Measurements from ENCODE around the gene TIMM21.
A peak's percentile ranks its signal among the peaks of the same experiment; 100 is the strongest.

The TIMM21 gene

DNA sequence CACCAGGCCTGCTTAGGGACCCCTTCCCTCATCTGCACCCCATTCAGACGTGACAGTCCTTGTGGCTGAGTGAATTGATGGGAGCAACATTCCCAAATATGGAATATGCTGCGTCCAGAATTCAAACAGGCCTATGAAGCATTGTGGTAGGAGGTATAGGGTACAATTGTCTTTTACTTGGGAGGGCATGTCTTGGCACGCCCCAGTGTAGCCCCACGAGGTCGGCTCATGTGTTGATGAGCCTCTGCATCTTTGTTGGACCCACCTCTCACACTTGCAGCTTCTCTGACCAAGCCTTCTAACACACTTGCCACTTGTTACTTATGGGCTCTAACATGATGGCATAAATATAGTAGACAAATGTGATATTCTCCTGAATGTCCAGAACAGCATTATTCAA, 1.6 kb downstream of the TIMM21 start:
- DNase-seq = no peak
- Histone ChIP-seq H3K9ac (ENCODE audit: low read depth, low read length) (peak overlapping the region; percentile 81), H3K9me3 (ENCODE audit: insufficient read depth, low read length, severe bottlenecking) (no peaks in the 10 kb centered on the region), H3K79me2 (ENCODE audit: insufficient read depth, low read length) (peaks cover 63% of the 10 kb centered on the region), H3K4me3 (ENCODE audit: low read depth in 1 of 2, low read length in 2 of 2) (peak overlapping the region in 1 of 2 experiments; percentile 77; a peak in 3 of 4 replicates), H4K20me1 (ENCODE audit: insufficient read depth, low read length) (peaks cover 42% of the 10 kb centered on the region), H2AFZ (ENCODE audit: low read depth, low read length) (no peak overlapping the region), H3K27ac (ENCODE audit: low read length) (peak overlapping the region; percentile 27; the same call in 1 of the 2 replicates), H3K4me1 (ENCODE audit: insufficient read depth, low read length) (peaks cover 48% of the 10 kb centered on the region), H3K4me2 (ENCODE audit: insufficient read depth, low read length) (peak overlapping the region; percentile 84), H3K27me3 (ENCODE audit: insufficient read depth, low read length, poor library complexity) (no peaks in the 10 kb centered on the region), H3K36me3 (ENCODE audit: insufficient read depth, low read length) (peaks cover 43% of the 10 kb centered on the region)
- TF ChIP-seq, protein P1, sequence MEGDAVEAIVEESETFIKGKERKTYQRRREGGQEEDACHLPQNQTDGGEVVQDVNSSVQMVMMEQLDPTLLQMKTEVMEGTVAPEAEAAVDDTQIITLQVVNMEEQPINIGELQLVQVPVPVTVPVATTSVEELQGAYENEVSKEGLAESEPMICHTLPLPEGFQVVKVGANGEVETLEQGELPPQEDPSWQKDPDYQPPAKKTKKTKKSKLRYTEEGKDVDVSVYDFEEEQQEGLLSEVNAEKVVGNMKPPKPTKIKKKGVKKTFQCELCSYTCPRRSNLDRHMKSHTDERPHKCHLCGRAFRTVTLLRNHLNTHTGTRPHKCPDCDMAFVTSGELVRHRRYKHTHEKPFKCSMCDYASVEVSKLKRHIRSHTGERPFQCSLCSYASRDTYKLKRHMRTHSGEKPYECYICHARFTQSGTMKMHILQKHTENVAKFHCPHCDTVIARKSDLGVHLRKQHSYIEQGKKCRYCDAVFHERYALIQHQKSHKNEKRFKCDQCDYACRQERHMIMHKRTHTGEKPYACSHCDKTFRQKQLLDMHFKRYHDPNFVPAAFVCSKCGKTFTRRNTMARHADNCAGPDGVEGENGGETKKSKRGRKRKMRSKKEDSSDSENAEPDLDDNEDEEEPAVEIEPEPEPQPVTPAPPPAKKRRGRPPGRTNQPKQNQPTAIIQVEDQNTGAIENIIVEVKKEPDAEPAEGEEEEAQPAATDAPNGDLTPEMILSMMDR (IDR thresholded peaks at IDR 0.05; ENCODE audit: borderline replicate concordance, extremely low read depth, low read length, poor library complexity, severe bottlenecking) = no peak
- no peak for TF ChIP-seq EZH2 (IDR thresholded peaks at IDR 0.05; ENCODE audit: borderline replicate concordance, low read depth, low read length, severe bottlenecking)
- no peak for ATAC-seq (ENCODE audit: insufficient read depth, low read depth)

DNA sequence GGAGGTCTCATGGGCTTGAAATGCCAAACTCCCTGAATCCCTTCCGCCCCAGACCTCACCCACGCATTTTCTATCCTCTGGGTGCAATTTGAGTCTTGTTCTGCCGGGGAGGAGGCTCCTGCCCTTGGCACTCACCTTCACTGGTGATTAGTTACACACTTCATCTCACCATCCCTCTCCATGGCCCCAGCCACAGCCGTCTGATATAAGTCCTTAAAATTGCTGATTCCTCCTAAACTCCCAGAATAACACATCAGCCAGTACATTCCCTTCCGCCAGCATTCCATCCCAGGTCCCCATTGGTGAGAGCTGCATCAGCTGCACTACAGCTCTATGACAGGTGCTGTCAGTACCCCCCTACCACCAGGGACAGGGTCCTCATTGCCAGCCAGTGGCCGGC, 3.9 kb downstream of the TIMM21 start:
- no peaks in the 10 kb centered on the region for H3K9me3 ChIP-seq (ENCODE audit: insufficient read depth, low read length, severe bottlenecking)
- peaks cover 69% of the 10 kb centered on the region for H3K79me2 ChIP-seq (ENCODE audit: insufficient read depth, low read length)
- H4K20me1 ChIP-seq (ENCODE audit: insufficient read depth, low read length) = peaks cover 42% of the 10 kb centered on the region
- H3K36me3 ChIP-seq (ENCODE audit: insufficient read depth, low read length) = peaks cover 66% of the 10 kb centered on the region
- H3K4me2 ChIP-seq (ENCODE audit: insufficient read depth, low read length) = peak overlapping the region; percentile 84; the same call in 1 of the 2 replicates
- no peak overlapping the region for H2AFZ ChIP-seq (ENCODE audit: low read depth, low read length)
- peaks cover 42% of the 10 kb centered on the region for H3K4me1 ChIP-seq (ENCODE audit: insufficient read depth, low read length)
- no peaks in the 10 kb centered on the region for H3K27me3 ChIP-seq (ENCODE audit: insufficient read depth, low read length, poor library complexity)
- H3K4me3 ChIP-seq (ENCODE audit: low read depth in 1 of 2, low read length in 2 of 2) = no peak overlapping the region
- H3K9ac ChIP-seq (ENCODE audit: low read depth, low read length) = no peak overlapping the region
- no peak for DNase-seq
- H3K27ac ChIP-seq (ENCODE audit: low read length) = no peak overlapping the region
- TF ChIP-seq, protein P1 (IDR thresholded peaks at IDR 0.05; ENCODE audit: borderline replicate concordance, extremely low read depth, low read length, poor library complexity, severe bottlenecking) = no peak
- no peak for TF ChIP-seq EZH2 (IDR thresholded peaks at IDR 0.05; ENCODE audit: borderline replicate concordance, low read depth, low read length, severe bottlenecking)
- ATAC-seq (ENCODE audit: insufficient read depth, low read depth) = no peak

DNA sequence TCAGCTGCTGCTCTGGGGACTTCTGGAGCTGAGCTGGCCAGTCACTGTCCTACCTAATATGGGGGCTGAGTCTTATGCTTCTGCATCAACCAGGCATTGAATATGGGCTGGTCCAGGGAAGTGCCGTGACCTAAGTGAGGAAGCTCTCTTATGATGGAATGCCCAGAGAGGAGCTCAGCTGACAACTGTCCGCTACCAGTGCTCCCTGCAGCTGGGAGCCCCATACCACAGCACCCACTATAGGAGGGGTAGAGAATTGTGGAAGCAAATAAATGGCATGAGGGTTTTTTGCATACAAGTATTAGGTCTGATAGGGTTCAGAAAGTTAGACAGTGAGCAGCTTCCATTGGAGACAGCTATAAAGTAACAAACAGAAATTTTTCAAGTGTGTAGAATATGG, 4.5 kb downstream of the TIMM21 start:
- no peak for DNase-seq
- Histone ChIP-seq H3K79me2 (ENCODE audit: insufficient read depth, low read length) (peaks cover 69% of the 10 kb centered on the region), H3K4me3 (ENCODE audit: low read depth in 1 of 2, low read length in 2 of 2) (no peak overlapping the region), H3K4me2 (ENCODE audit: insufficient read depth, low read length) (peak overlapping the region; percentile 84; the same call in 1 of the 2 replicates), H3K4me1 (ENCODE audit: insufficient read depth, low read length) (peaks cover 38% of the 10 kb centered on the region), H4K20me1 (ENCODE audit: insufficient read depth, low read length) (peaks cover 42% of the 10 kb centered on the region), H3K27me3 (ENCODE audit: insufficient read depth, low read length, poor library complexity) (no peaks in the 10 kb centered on the region), H2AFZ (ENCODE audit: low read depth, low read length) (no peak overlapping the region), H3K27ac (ENCODE audit: low read length) (no peak overlapping the region), H3K9ac (ENCODE audit: low read depth, low read length) (no peak overlapping the region), H3K9me3 (ENCODE audit: insufficient read depth, low read length, severe bottlenecking) (no peaks in the 10 kb centered on the region), H3K36me3 (ENCODE audit: insufficient read depth, low read length) (peaks cover 72% of the 10 kb centered on the region)
- ATAC-seq (ENCODE audit: insufficient read depth, low read depth) = no peak
- TF ChIP-seq EZH2 (IDR thresholded peaks at IDR 0.05; ENCODE audit: borderline replicate concordance, low read depth, low read length, severe bottlenecking) = no peak
- TF ChIP-seq, protein P1 (IDR thresholded peaks at IDR 0.05; ENCODE audit: borderline replicate concordance, extremely low read depth, low read length, poor library complexity, severe bottlenecking) = peak; percentile 17

Measured in DND-41 (cell line).